WTC11 (cell line): Measurements from ENCODE around the gene HOXA1.

Experiments used
- CTCF ChIP-seq: fragments of 200-600 bp; IDR thresholded peaks from 2 replicates; pipeline ENCODE4 v1.8.0; 2022; ENCODE audit warnings: antibody characterized with exemption
- ELF4 ChIP-seq: sonication (generic); formaldehyde crosslinking; IDR thresholded peaks from 2 replicates; pipeline ENCODE4 v1.8.1; 2022; ENCODE audit warnings: low read depth, mild to moderate bottlenecking, moderate library complexity, missing genetic modification reagents
- ETV6 ChIP-seq: sonication (generic); formaldehyde crosslinking; IDR thresholded peaks from 2 replicates; pipeline ENCODE4 v1.8.1; 2022; ENCODE audit warnings: mild to moderate bottlenecking, missing genetic modification reagents
- JUN ChIP-seq: sonication (generic); formaldehyde crosslinking; IDR thresholded peaks from 2 replicates; pipeline ENCODE4 v1.8.0; 2023; ENCODE audit warnings: mild to moderate bottlenecking, missing genetic modification reagents
- MAX ChIP-seq: sonication (generic); formaldehyde crosslinking; IDR thresholded peaks from 2 replicates; pipeline ENCODE4 v1.8.0; 2022; ENCODE audit warnings: mild to moderate bottlenecking, missing genetic modification reagents
- NFATC4 ChIP-seq: fragments of 250-450 bp; sonication (Bioruptor Pico); IDR thresholded peaks from 2 replicates; pipeline ENCODE4 v1.9.0; 2021; ENCODE audit warnings: mild to moderate bottlenecking
- PRDM15 ChIP-seq: sonication (generic); formaldehyde crosslinking; IDR thresholded peaks from 2 replicates; pipeline ENCODE4 v1.8.0; 2022; ENCODE audit warnings: missing genetic modification reagents
- RORB ChIP-seq: fragments of 250-450 bp; sonication (Bioruptor Pico); IDR thresholded peaks from 2 replicates; pipeline ENCODE4 v1.9.0; 2021; ENCODE audit warnings: mild to moderate bottlenecking
- ZNF416 ChIP-seq: fragments of 250-450 bp; sonication (Bioruptor Pico); IDR thresholded peaks from 2 replicates; pipeline ENCODE4 v1.9.0; 2021; ENCODE audit warnings: mild to moderate bottlenecking, inconsistent platforms

- TF ChIP-seq MAX (CRISPR knock-in tag) (no peak), ZNF416 (CRISPR knock-in tag) (no peak), CTCF (no peak), RORB (CRISPR knock-in tag) (no peak), ELF4 (CRISPR knock-in tag) (no peak), JUN (no peak), ETV6 (CRISPR knock-in tag) (no peak), PRDM15 (no peak), NFATC4 (no peak)
Observed at GRCh38 chr7:27091105-27091504, 4.7 kb downstream of the HOXA1 start.
